Activated B cell treated with CpG ODN at 0.5 μM for 24 hours (primary cell): Measurements from ENCODE around the gene RPS6KL1. TPM values are rescaled to one million over a fixed set of nuclear protein-coding genes. Genes with fewer than 3 reads are reported as not detected.

ENCODE experiments used
- ATAC-seq: fragments of 200-7000 bp; cut with Tn5 transposase; one replicate; pipeline ENCODE4 v1.10.0; 2021; ENCODE audit warnings: low read depth, mild to moderate bottlenecking, moderate library complexity
- CTCF ChIA-PET: fragments of 350-600 bp; sonication (Branson Sonifier 250); formaldehyde crosslinking; loops from one replicate; lab custom pipeline; 2021; ENCODE audit warnings: antibody characterized with exemption; lab: Charles Lee
- POLR2A ChIA-PET: fragments of 350-600 bp; sonication (Branson Sonifier 250); formaldehyde crosslinking; loops from one replicate; lab custom pipeline; 2021; ENCODE audit warnings: antibody characterized with exemption; lab: Charles Lee
- DNase-seq: peaks from one replicate; pipeline ENCODE4 v3.0.0; 2022
- H3K27ac Mint-ChIP-seq: one replicate; pipeline ENCODE4 v1.8.0; 2020; ENCODE audit warnings: mixed read lengths
- H3K27me3 Mint-ChIP-seq: one replicate; pipeline ENCODE4 v1.8.0; 2021; ENCODE audit warnings: mixed read lengths
- H3K36me3 Mint-ChIP-seq: one replicate; pipeline ENCODE4 v1.8.0; 2021; ENCODE audit warnings: low read depth, mixed read lengths
- H3K4me1 Mint-ChIP-seq: one replicate; pipeline ENCODE4 v1.8.0; 2021; ENCODE audit warnings: mixed read lengths
- H3K4me3 Mint-ChIP-seq: one replicate; pipeline ENCODE4 v1.8.0; 2020; ENCODE audit warnings: mild to moderate bottlenecking, mixed read lengths
- H3K9me3 Mint-ChIP-seq: one replicate; pipeline ENCODE4 v1.8.0; 2020; ENCODE audit warnings: mixed read lengths
- intact Hi-C: fragments of 100-400 bp; cut with micrococcal nuclease; formaldehyde crosslinking; loops from one replicate; pipeline ENCODE4 v1.15.1; 2024
- total RNA-seq: library from RNA; stranded (reverse); gene quantifications from 2 replicates; pipeline ENCODE4 v1.2.3, GENCODE V29; 2022
- TF ChIP-seq, protein P1 (sequence below): fragments of 200-600 bp; IDR thresholded peaks from one replicate; pipeline ENCODE4 v1.8.0; 2022; ENCODE audit warnings: antibody characterized with exemption, mild to moderate bottlenecking

Gene RPS6KL1
- total RNA-seq, 1 donor from 2014 or later, result 5.2 TPM

DNA sequence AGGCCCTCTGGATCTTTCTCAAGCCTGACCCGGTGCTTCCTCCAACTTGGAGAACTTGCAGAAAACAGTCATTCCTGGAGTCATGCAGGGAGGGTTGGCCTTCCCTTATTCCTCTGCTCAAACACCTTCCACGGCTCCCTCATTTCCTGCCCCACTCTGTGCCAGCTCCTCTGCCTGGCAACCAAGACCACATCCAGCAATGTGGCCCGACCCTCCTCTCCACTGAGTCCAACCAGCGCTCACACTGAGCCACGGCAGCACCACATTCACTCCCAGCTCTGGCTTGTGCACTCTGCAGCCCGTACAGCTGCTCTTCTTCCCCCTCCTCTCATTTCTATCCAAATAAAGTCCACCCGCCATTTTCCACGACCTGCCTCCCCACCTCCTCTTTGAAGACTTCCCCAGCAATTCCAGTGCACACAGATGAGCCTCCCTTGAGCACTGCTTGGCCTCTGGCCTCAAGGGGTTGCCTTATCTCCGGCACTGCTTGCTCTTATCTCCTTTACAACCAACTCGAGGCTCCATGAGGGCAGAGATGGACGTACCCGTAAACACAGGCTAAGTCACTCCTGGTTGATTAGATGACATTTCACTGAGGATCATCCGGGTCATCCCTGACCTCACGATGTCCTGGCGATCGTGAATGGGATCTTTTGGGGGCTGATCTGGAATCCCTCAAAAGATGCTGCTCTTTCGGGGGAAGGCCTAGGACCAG is 27.0 kb upstream of the RPS6KL1 start:
- no peaks in the 10 kb centered on the region for H3K36me3 Mint-ChIP-seq
- intact Hi-C loops, result loop anchor here (5.0 to 10.0 kb wide), 3 partner anchors 88 to 455 kb away; partner anchors contain the start of genes ISCA2 and NPC2
- TF ChIP-seq, protein P1, sequence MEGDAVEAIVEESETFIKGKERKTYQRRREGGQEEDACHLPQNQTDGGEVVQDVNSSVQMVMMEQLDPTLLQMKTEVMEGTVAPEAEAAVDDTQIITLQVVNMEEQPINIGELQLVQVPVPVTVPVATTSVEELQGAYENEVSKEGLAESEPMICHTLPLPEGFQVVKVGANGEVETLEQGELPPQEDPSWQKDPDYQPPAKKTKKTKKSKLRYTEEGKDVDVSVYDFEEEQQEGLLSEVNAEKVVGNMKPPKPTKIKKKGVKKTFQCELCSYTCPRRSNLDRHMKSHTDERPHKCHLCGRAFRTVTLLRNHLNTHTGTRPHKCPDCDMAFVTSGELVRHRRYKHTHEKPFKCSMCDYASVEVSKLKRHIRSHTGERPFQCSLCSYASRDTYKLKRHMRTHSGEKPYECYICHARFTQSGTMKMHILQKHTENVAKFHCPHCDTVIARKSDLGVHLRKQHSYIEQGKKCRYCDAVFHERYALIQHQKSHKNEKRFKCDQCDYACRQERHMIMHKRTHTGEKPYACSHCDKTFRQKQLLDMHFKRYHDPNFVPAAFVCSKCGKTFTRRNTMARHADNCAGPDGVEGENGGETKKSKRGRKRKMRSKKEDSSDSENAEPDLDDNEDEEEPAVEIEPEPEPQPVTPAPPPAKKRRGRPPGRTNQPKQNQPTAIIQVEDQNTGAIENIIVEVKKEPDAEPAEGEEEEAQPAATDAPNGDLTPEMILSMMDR, result no peak
- no peak for ATAC-seq
- no peak for DNase-seq
- ChIA-PET CTCF (no interaction called here), POLR2A (no interaction called here)
- no peak overlapping the region for H3K27ac Mint-ChIP-seq
- peaks cover 7% of the 10 kb centered on the region for H3K27me3 Mint-ChIP-seq
- peaks cover 11% of the 10 kb centered on the region for H3K4me1 Mint-ChIP-seq
- H3K4me3 Mint-ChIP-seq, result no peak overlapping the region
- H3K9me3 Mint-ChIP-seq, result no peaks in the 10 kb centered on the region

DNA sequence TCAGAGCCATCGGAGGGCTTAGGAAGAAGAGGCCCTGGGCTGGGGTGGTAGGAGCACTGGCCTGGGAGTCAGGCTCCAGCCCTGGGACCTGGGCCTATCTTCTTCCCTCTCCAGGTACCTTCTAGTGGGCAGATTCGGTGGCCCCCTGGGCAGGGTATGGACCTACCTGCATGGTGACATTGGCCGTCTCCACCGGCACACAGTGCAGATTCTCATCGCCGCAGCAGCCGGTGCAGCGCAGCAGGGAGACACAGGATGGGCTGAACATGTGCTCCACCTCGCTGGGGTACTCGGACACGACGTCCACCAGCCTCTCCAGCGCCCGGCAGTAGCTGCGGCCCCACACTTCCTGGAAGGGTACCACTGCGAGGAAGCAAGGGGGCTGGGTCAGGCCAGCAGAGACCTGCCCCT is 26.1 kb upstream of the RPS6KL1 start:
- ChIA-PET POLR2A (no interaction called here), CTCF (no interaction called here)
- H3K36me3 Mint-ChIP-seq, result no peaks in the 10 kb centered on the region
- intact Hi-C loops, result loop anchor here (5.0 to 10.0 kb wide), 3 partner anchors 87 to 454 kb away; partner anchors contain the start of genes ISCA2 and NPC2
- no peak for DNase-seq
- peaks cover 7% of the 10 kb centered on the region for H3K27me3 Mint-ChIP-seq
- H3K9me3 Mint-ChIP-seq, result no peaks in the 10 kb centered on the region
- H3K4me1 Mint-ChIP-seq, result peaks cover 11% of the 10 kb centered on the region
- ATAC-seq, result no peak
- H3K27ac Mint-ChIP-seq, result no peak overlapping the region
- TF ChIP-seq, protein P1, result no peak
- H3K4me3 Mint-ChIP-seq, result no peak overlapping the region

DNA sequence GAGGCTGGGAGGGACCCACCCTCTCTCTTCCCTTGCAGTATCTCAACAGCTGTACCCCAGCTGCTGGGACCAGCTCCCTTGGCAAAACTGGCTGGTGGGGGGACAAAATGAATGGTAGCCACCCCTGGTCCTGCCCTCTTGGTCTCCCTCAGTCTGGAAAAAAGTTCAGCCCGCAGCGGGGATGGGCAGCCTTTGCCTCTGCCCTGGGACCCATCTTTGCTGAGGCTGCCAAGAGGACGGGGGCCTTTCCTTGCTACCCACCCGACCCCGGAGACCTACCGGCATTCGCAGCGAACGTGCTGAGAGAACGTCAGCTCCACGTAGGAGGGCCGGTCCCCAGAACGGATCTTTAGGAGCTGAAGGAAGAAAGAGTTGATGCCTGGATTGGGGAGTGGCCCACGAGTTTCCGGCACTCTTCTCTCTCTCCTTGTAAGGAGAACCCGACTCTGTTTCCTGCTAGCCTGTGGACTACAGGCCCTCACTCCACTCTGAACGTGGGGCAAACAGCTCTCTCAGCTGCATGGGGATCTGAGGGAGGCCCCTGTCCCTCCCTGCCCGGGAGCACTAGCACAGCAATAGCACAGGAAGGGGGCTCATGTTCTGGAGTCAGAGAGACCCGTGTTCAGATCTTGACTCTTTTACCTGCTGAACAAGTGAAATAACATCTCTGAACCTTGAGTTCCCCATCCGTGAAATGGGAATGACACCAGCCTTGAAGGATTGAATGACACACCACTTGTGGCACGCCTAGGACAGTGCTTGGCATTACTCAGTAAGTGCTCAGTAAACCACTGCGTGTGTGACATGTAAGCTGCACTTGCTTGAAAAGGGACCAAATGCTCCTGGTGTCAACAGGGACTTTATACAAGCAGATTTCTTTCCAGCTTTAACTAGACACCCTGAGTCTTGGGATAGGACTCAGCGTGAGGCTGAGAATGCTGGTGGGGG is 25.4 kb upstream of the RPS6KL1 start:
- CTCF ChIA-PET, result interaction anchor here (1.4 to 4.2 kb wide), 3 partner anchors 36 to 140 kb away, joined by 3 to 26 read pairs (median 7); no protein-coding TSS in a partner anchor
- H3K4me1 Mint-ChIP-seq, result peaks cover 11% of the 10 kb centered on the region
- POLR2A ChIA-PET, result no interaction called here
- H3K36me3 Mint-ChIP-seq, result no peaks in the 10 kb centered on the region
- no peak overlapping the region for H3K4me3 Mint-ChIP-seq
- intact Hi-C loops, result loop anchor here (5.0 to 10.0 kb wide), 3 partner anchors 86 to 454 kb away; partner anchors contain the start of genes ISCA2 and NPC2
- H3K27ac Mint-ChIP-seq, result no peak overlapping the region
- TF ChIP-seq, protein P1, result no peak
- no peak for DNase-seq
- ATAC-seq, result no peak
- no peaks in the 10 kb centered on the region for H3K9me3 Mint-ChIP-seq
- peaks cover 7% of the 10 kb centered on the region for H3K27me3 Mint-ChIP-seq

DNA sequence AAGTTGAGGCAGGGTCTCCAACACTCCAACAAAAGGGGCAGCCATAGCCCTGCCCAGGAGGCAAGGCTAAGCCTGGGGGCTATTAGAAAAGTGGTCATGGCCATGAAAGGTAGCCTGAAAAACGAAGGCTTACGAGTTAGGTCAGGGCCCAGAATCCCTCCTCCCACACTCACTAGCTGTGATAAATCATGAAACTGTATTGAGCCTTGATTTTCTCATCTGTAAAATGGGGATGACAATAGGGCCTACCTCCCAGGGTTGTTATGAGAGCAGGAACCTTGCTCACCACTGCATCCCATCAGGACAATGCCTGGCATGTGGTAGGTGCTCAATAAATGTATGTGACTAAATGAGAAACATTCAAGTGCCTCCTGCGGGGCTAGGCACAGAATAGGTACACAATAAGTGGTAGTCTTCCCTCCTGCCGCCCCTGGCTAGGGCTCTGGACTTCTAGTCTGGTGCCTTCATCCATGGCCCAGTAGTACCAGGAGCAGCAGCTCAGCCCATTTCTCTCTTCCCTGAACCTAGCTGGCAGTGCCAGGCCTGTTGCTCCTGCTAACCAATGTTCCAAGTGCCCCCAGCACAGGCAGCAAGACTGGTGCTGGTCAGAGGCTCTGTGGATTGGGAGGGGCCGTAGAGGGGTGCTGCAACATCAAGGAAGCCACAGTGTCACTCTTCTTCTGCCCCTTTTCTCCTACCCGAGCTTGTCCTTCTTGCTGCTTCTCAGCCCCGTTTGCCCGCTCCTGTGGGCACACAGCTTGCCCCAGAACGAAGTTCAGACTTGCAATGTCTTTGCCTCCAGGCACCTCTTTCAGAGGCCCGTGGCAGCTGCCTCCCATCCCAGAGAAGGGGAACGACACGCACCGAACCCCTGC is 24.5 kb upstream of the RPS6KL1 start:
- POLR2A ChIA-PET, result no interaction called here
- Mint-ChIP-seq H3K4me1 (peaks cover 19% of the 10 kb centered on the region), H3K4me3 (no peak overlapping the region), H3K27ac (no peak overlapping the region), H3K9me3 (no peaks in the 10 kb centered on the region), H3K36me3 (no peaks in the 10 kb centered on the region), H3K27me3 (peaks cover 5% of the 10 kb centered on the region)
- CTCF ChIA-PET, result interaction anchor here (0.6 to 4.2 kb wide), 4 partner anchors 37 to 140 kb away, joined by 3 to 26 read pairs (median 5); no protein-coding TSS in a partner anchor
- DNase-seq (no peak), ATAC-seq (no peak)
- intact Hi-C loops, result loop anchor here (2.0 to 10.0 kb wide), 4 partner anchors 15 to 453 kb away; partner anchors contain the start of genes ISCA2 and NPC2
- TF ChIP-seq, protein P1, result no peak
